HepG2 (cell line): ENCODE measurements around the gene ANKRD6. TPM values are rescaled to one million over a fixed set of nuclear protein-coding genes. Genes with fewer than 3 reads are reported as not detected.

Source experiments
- ATRX ChIP-seq: sonication (generic); formaldehyde crosslinking; IDR thresholded peaks from 2 replicates; pipeline ENCODE4 v1.4.0; 2020; ENCODE audit warnings: missing genetic modification reagents, borderline replicate concordance
- CBX5 ChIP-seq: sonication (generic); formaldehyde crosslinking; IDR thresholded peaks from 2 replicates; pipeline ENCODE4 v1.4.0; 2020; ENCODE audit warnings: missing genetic modification reagents, borderline replicate concordance
- DNMT1 ChIP-seq: sonication (generic); formaldehyde crosslinking; IDR thresholded peaks from 2 replicates; pipeline ENCODE4 v1.5.1; 2020; ENCODE audit warnings: mild to moderate bottlenecking, missing genetic modification reagents
- EZH2 ChIP-seq: conservative IDR thresholded peaks from 2 replicates; pipeline ENCODE4 v1.6.1; 2012; ENCODE audit warnings: mild to moderate bottlenecking, low read depth, low read length, moderate library complexity
- FOXC1 ChIP-seq: sonication (generic); formaldehyde crosslinking; IDR thresholded peaks from 2 replicates; pipeline ENCODE4 v1.8.0; 2022; ENCODE audit warnings: mild to moderate bottlenecking, missing genetic modification reagents, borderline replicate concordance
- HIVEP1 ChIP-seq: sonication (generic); formaldehyde crosslinking; IDR thresholded peaks from 2 replicates; pipeline ENCODE4 v1.4.0; 2020; ENCODE audit warnings: mild to moderate bottlenecking, missing genetic modification reagents
- IRF2 ChIP-seq: IDR thresholded peaks from 2 replicates; pipeline ENCODE4 v1.6.1; 2018; ENCODE audit warnings: missing genetic modification reagents, missing compliant biosample characterization
- KDM4B ChIP-seq: sonication (generic); formaldehyde crosslinking; IDR thresholded peaks from 2 replicates; pipeline ENCODE4 v1.4.0; 2020; ENCODE audit warnings: missing genetic modification reagents
- KLF15 ChIP-seq: sonication (generic); formaldehyde crosslinking; IDR thresholded peaks from 2 replicates; pipeline ENCODE4 v1.8.1; 2023; ENCODE audit warnings: borderline replicate concordance, mild to moderate bottlenecking, inconsistent platforms, missing genetic modification reagents, mixed read lengths
- MIER2 ChIP-seq: IDR thresholded peaks from 2 replicates; pipeline ENCODE4 v1.6.1; 2016; ENCODE audit warnings: missing biosample characterization, missing genetic modification reagents
- NFE2L1 ChIP-seq: sonication (generic); formaldehyde crosslinking; IDR thresholded peaks from 2 replicates; pipeline ENCODE4 v1.4.0; 2020; ENCODE audit warnings: missing genetic modification reagents, mild to moderate bottlenecking, borderline replicate concordance
- NR2C2 ChIP-seq: sonication (generic); formaldehyde crosslinking; IDR thresholded peaks from 2 replicates; pipeline ENCODE4 v1.4.0; 2020; ENCODE audit warnings: missing genetic modification reagents, mild to moderate bottlenecking, moderate library complexity, borderline replicate concordance
- SALL2 ChIP-seq: sonication (generic); formaldehyde crosslinking; IDR thresholded peaks from 2 replicates; pipeline ENCODE4 v1.8.1; 2023; ENCODE audit warnings: mild to moderate bottlenecking, missing genetic modification reagents, inconsistent platforms
- SMAD3 ChIP-seq: sonication (generic); formaldehyde crosslinking; IDR thresholded peaks from 2 replicates; pipeline ENCODE4 v1.4.0; 2020; ENCODE audit warnings: missing genetic modification reagents
- SP4 ChIP-seq: sonication (generic); formaldehyde crosslinking; IDR thresholded peaks from 2 replicates; pipeline ENCODE4 v1.8.1; 2023; ENCODE audit warnings: mild to moderate bottlenecking, missing genetic modification reagents
- TAF15 ChIP-seq: fragments of 200-400 bp; formaldehyde crosslinking; IDR thresholded peaks from one replicate; pipeline ENCODE4 v1.6.1; 2018; ENCODE audit warnings: mild to moderate bottlenecking, low read depth, low read length; ENCODE audit not compliant: poor library complexity, severe bottlenecking
- U2AF2 ChIP-seq: fragments of 200-400 bp; formaldehyde crosslinking; IDR thresholded peaks from 2 replicates; pipeline ENCODE4 v1.6.1; 2017; ENCODE audit warnings: low read depth, mild to moderate bottlenecking, low read length
- ZNF331 ChIP-seq: sonication (generic); formaldehyde crosslinking; IDR thresholded peaks from 2 replicates; pipeline ENCODE4 v1.4.0; 2020; ENCODE audit warnings: missing genetic modification reagents
- ZNF546 ChIP-seq: sonication (generic); formaldehyde crosslinking; conservative IDR thresholded peaks from 2 replicates; pipeline ENCODE4 v1.8.1; 2023; ENCODE audit warnings: mild to moderate bottlenecking, missing genetic modification reagents
- ZSCAN30 ChIP-seq: sonication (generic); formaldehyde crosslinking; IDR thresholded peaks from 2 replicates; pipeline ENCODE4 v1.5.0; 2020; ENCODE audit warnings: mild to moderate bottlenecking, missing genetic modification reagents
- polyA plus RNA-seq, 8 experiments: library from polyadenylated mRNA; depleted of rRNA in 3 of 8; stranded (reverse) in 7 of 8; unstranded in 1 of 8; fragments of >200 nt; fragmentation: Illumina TruSeq in 4 of 8; extraction: Trizol in 4 of 8; gene quantifications; 2 replicates each; pipeline versions ENCODE4 v1.2.1 to v1.2.3, GENCODE V29; 2011 to 2016; ENCODE audit warnings: low read depth in 4 of 8, missing spikeins in 1 of 8, mixed read lengths in 1 of 8; ENCODE audit not compliant: insufficient read depth in 1 of 8
- total RNA-seq, 5 experiments: library from RNA; depleted of rRNA; stranded (reverse); fragments of >200 nt; fragmentation: Illumina TruSeq; extraction: Trizol; gene quantifications; 2 replicates each; pipeline ENCODE4 v1.2.3, GENCODE V29; 2016; ENCODE audit warnings: low read depth in 1 of 5
- TF ChIP-seq, protein P1 (sequence below): sonication (generic); formaldehyde crosslinking; IDR thresholded peaks from 2 replicates; pipeline ENCODE4 v1.5.0; 2020; ENCODE audit warnings: mild to moderate bottlenecking, missing genetic modification reagents, borderline replicate concordance
- TF ChIP-seq, protein P2 (sequence below), 2 experiments: IDR thresholded peaks; 2 replicates each; pipeline ENCODE4 v1.6.1; 2011 to 2012; ENCODE audit warnings: low read length in 2 of 2, borderline replicate concordance in 1 of 2, low read depth in 1 of 2, mild to moderate bottlenecking in 1 of 2, moderate library complexity in 1 of 2

Gene ANKRD6
- total and polyA plus RNA-seq, 2 of the 13 experiments (the other 11 are each of a cell fraction or from before 2014, with no cell fraction given): 0.18 to 0.36 TPM

DNA sequence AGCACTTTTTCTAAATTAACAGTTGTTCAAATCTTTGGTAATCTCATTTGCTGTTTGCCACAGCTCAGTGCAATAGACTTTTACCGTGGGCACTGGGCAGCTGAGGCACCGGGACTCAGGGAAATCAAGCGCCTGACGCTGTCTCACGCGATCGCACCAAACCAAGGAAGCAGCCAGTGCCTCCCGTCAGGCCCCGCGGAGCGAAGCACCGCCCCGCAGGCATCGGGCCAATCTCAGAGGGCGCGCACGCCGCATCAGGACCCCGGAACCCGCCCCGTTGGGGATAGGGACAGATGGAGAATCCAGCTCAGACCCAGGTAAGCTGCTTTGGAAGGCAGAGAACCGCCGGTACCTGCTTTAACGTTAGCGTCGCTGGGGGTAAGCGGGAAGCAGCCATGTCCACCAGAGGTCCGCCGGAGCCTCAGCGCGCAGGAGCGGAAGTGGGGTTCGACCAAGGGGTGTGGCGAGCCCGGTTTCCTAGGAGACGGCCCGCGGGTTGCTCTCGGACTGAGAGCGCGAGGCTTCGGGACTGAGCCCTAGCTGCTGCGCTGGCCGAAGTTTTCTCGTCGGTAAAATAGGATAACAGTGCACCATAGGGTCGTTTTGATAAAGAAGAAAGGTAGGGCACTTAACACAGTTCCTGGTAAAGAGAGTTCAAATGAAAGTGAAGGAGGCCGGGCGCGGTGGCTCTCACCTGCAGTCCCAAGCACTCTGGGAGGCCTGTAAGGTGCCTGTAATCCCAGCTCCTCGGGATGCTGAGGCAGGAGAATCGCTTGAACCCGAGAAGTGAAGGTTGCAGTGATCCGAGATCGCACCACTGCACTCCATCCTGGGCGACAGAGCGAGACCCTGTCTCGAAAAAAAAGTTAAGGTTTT is 205.6 kb downstream of the ANKRD6 start, which contains the start of gene LYRM2 (continued):
- TF ChIP-seq, protein P1, sequence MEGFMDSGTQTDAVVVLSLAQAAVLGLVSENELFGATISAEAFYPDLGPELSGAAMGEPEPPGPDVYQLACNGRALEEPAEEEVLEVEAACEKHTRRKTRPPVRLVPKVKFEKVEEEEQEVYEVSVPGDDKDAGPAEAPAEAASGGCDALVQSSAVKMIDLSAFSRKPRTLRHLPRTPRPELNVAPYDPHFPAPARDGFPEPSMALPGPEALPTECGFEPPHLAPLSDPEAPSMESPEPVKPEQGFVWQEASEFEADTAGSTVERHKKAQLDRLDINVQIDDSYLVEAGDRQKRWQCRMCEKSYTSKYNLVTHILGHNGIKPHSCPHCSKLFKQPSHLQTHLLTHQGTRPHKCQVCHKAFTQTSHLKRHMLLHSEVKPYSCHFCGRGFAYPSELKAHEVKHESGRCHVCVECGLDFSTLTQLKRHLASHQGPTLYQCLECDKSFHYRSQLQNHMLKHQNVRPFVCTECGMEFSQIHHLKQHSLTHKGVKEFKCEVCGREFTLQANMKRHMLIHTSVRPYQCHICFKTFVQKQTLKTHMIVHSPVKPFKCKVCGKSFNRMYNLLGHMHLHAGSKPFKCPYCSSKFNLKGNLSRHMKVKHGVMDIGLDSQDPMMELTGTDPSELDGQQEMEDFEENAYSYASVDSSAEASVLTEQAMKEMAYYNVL (CRISPR knock-in tag): no peak; the same call in 1 of the 2 replicates
- TF ChIP-seq NFE2L1 (CRISPR knock-in tag) (no peak; the same call in 1 of the 2 replicates), TAF15 (no peak), EZH2 (no peak), ZNF331 (CRISPR knock-in tag) (no peak; the same call in 1 of the 2 replicates), IRF2 (CRISPR knock-in tag) (0 out of 2 replicates have a peak, but pooled peaks have one; percentile 51), U2AF2 (no peak), ZSCAN30 (no peak), ATRX (CRISPR knock-in tag) (no peak), SMAD3 (CRISPR knock-in tag) (no peak), KDM4B (CRISPR knock-in tag) (no peak), SALL2 (0 out of 2 replicates have a peak, but pooled peaks have one; percentile 33), NR2C2 (CRISPR knock-in tag) (peak; percentile 55; the same call in 1 of the 2 replicates), CBX5 (peak; percentile 74; the same call in 1 of the 2 replicates), HIVEP1 (no peak; the same call in 1 of the 2 replicates), SP4 (CRISPR knock-in tag) (peak; percentile 89), ZNF546 (CRISPR knock-in tag) (no peak), FOXC1 (CRISPR knock-in tag) (peak; percentile 88), KLF15 (CRISPR knock-in tag) (no peak), DNMT1 (CRISPR knock-in tag) (no peak), MIER2 (CRISPR knock-in tag) (no peak)
- TF ChIP-seq, protein P2, sequence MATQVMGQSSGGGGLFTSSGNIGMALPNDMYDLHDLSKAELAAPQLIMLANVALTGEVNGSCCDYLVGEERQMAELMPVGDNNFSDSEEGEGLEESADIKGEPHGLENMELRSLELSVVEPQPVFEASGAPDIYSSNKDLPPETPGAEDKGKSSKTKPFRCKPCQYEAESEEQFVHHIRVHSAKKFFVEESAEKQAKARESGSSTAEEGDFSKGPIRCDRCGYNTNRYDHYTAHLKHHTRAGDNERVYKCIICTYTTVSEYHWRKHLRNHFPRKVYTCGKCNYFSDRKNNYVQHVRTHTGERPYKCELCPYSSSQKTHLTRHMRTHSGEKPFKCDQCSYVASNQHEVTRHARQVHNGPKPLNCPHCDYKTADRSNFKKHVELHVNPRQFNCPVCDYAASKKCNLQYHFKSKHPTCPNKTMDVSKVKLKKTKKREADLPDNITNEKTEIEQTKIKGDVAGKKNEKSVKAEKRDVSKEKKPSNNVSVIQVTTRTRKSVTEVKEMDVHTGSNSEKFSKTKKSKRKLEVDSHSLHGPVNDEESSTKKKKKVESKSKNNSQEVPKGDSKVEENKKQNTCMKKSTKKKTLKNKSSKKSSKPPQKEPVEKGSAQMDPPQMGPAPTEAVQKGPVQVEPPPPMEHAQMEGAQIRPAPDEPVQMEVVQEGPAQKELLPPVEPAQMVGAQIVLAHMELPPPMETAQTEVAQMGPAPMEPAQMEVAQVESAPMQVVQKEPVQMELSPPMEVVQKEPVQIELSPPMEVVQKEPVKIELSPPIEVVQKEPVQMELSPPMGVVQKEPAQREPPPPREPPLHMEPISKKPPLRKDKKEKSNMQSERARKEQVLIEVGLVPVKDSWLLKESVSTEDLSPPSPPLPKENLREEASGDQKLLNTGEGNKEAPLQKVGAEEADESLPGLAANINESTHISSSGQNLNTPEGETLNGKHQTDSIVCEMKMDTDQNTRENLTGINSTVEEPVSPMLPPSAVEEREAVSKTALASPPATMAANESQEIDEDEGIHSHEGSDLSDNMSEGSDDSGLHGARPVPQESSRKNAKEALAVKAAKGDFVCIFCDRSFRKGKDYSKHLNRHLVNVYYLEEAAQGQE (IDR thresholded peaks at IDR 0.05; ENCODE audit: borderline replicate concordance in 1 of 2, low read depth in 1 of 2, low read length in 2 of 2): no peak
